GM19397 (cell line): ENCODE data around the gene BHLHA15.

Experiments used
- ATAC-seq: cut with Tn5 transposase; IDR thresholded peaks from one replicate; pipeline ENCODE4 v1.9.1; 2021; ENCODE audit warnings: mild to moderate bottlenecking, moderate library complexity; ENCODE audit not compliant: unreplicated experiment

The BHLHA15 gene

GRCh38 chr7:98223351-98223897 is 12.2 kb downstream of the BHLHA15 start:
- ATAC-seq: no peak

- ATAC-seq: no peak
Measured at GRCh38 chr7:98223898-98224700, 12.9 kb downstream of the BHLHA15 start.

GRCh38 chr7:98224701-98225181 is 13.5 kb downstream of the BHLHA15 start:
- no peak for ATAC-seq

GRCh38 chr7:98225913-98226614 is 14.8 kb downstream of the BHLHA15 start:
- ATAC-seq: no peak

- no peak for ATAC-seq
Measured at GRCh38 chr7:98227939-98228338, 16.7 kb downstream of the BHLHA15 start.

GRCh38 chr7:98228801-98229200 is 17.6 kb downstream of the BHLHA15 start:
- ATAC-seq: no peak

- no peak for ATAC-seq
Measured at GRCh38 chr7:98229441-98229840, 18.2 kb downstream of the BHLHA15 start.

GRCh38 chr7:98229991-98230745 is 18.9 kb downstream of the BHLHA15 start:
- no peak for ATAC-seq

- no peak for ATAC-seq
Measured at GRCh38 chr7:98230746-98231471, 19.7 kb downstream of the BHLHA15 start.

GRCh38 chr7:98231493-98232262 is 20.4 kb downstream of the BHLHA15 start:
- ATAC-seq: no peak

GRCh38 chr7:98232263-98232585 is 21.0 kb downstream of the BHLHA15 start:
- no peak for ATAC-seq

- no peak for ATAC-seq
Measured at GRCh38 chr7:98232799-98233198, 21.6 kb downstream of the BHLHA15 start.

GRCh38 chr7:98233219-98234070 is 22.2 kb downstream of the BHLHA15 start:
- ATAC-seq: no peak

- no peak for ATAC-seq
Measured at GRCh38 chr7:98234429-98235147, 23.3 kb downstream of the BHLHA15 start.

GRCh38 chr7:98235901-98236300 is 24.7 kb downstream of the BHLHA15 start:
- ATAC-seq: no peak

GRCh38 chr7:98236355-98237185 is 25.3 kb downstream of the BHLHA15 start:
- no peak for ATAC-seq

- no peak for ATAC-seq
Measured at GRCh38 chr7:98238076-98238475, 26.8 kb downstream of the BHLHA15 start.
